GM21723 (cell line): ENCODE data around the gene TAC4.

Source experiments
- ATAC-seq: cut with Tn5 transposase; IDR thresholded peaks from one replicate; pipeline ENCODE4 v1.9.1; 2021; ENCODE audit warnings: mild to moderate bottlenecking, moderate library complexity; ENCODE audit not compliant: unreplicated experiment

Gene TAC4

GRCh38 chr17:49848019-49848473 is at the start of gene TAC4:
TSS of gene TAC4 (minus strand) at chr17:49848069. CDS start at chr17:49848017, 52 bp downstream.
- no peak for ATAC-seq

- ATAC-seq, result no peak
These were observed 49.0 kb upstream of the TAC4 start for GRCh38 chr17:49896860-49897259.

- no peak for ATAC-seq
These were observed 48.4 kb upstream of the TAC4 start for GRCh38 chr17:49896222-49896621.

- no peak for ATAC-seq
These were observed 47.9 kb upstream of the TAC4 start for GRCh38 chr17:49895812-49896211.

GRCh38 chr17:49894761-49895160 is 46.9 kb upstream of the TAC4 start:
- ATAC-seq, result no peak

- ATAC-seq, result no peak
These were observed 44.0 kb upstream of the TAC4 start for GRCh38 chr17:49891694-49892389.

GRCh38 chr17:49891271-49891670 is 43.4 kb upstream of the TAC4 start:
- ATAC-seq, result no peak

- ATAC-seq, result no peak
These were observed 43.0 kb upstream of the TAC4 start for GRCh38 chr17:49890852-49891251.

- no peak for ATAC-seq
These were observed 42.4 kb upstream of the TAC4 start for GRCh38 chr17:49890077-49890821.

GRCh38 chr17:49889500-49889899 is 41.6 kb upstream of the TAC4 start:
- no peak for ATAC-seq

- ATAC-seq, result no peak
These were observed 40.0 kb upstream of the TAC4 start for GRCh38 chr17:49887744-49888360.

GRCh38 chr17:49887086-49887743 is 39.3 kb upstream of the TAC4 start:
- ATAC-seq, result no peak

GRCh38 chr17:49886036-49886435 is 38.2 kb upstream of the TAC4 start:
- ATAC-seq, result no peak

- no peak for ATAC-seq
These were observed 34.6 kb upstream of the TAC4 start for GRCh38 chr17:49882434-49882833.

GRCh38 chr17:49881054-49881402 is 33.2 kb upstream of the TAC4 start:
- no peak for ATAC-seq

- peak; percentile 72 for ATAC-seq
These were observed 32.6 kb upstream of the TAC4 start for GRCh38 chr17:49880291-49881053.

GRCh38 chr17:49878931-49879904 is 31.3 kb upstream of the TAC4 start:
- no peak for ATAC-seq

- no peak for ATAC-seq
These were observed 27.8 kb upstream of the TAC4 start for GRCh38 chr17:49875685-49876084.

GRCh38 chr17:49874911-49875310 is 27.0 kb upstream of the TAC4 start:
- no peak for ATAC-seq

- ATAC-seq, result no peak
These were observed 26.1 kb upstream of the TAC4 start for GRCh38 chr17:49873926-49874325.
